Activated CD4-positive, alpha-beta T cell treated with anti-CD3 and anti-CD28 coated beads, Interleukin-2, Interleukin-4, amounts not matched to agents 100 ng/mL and 50 ng/mL, durations not matched to agents 16 hours and 8 hours (primary cell): ENCODE results near the gene ZBTB47.

Experiments
- DNase-seq: peaks from one replicate; pipeline ENCODE4 v3.0.0-alpha.2; 2020; ENCODE audit warnings: low spot score

ZBTB47 gene

GRCh38 chr3:42685363-42685881 lies 31.9 kb downstream of the ZBTB47 start, which contains the start of gene KLHL40:
TSS of gene KLHL40 (plus strand) at chr3:42685537. CDS start at chr3:42685619, 82 bp downstream.
- no peak for DNase-seq

- DNase-seq = no peak
Measured at GRCh38 chr3:42685891-42686820, 32.7 kb downstream of the ZBTB47 start.

GRCh38 chr3:42686832-42687650 lies 33.5 kb downstream of the ZBTB47 start:
- no peak for DNase-seq

GRCh38 chr3:42688016-42688415 lies 34.5 kb downstream of the ZBTB47 start:
- DNase-seq = no peak

GRCh38 chr3:42688487-42689420 lies 35.3 kb downstream of the ZBTB47 start:
- DNase-seq = no peak

GRCh38 chr3:42689421-42690014 lies 36.0 kb downstream of the ZBTB47 start:
- no peak for DNase-seq

- no peak for DNase-seq
Measured at GRCh38 chr3:42690191-42690590, 36.7 kb downstream of the ZBTB47 start.

- no peak for DNase-seq
Measured at GRCh38 chr3:42690766-42691680, 37.5 kb downstream of the ZBTB47 start.

GRCh38 chr3:42691816-42692666 lies 38.5 kb downstream of the ZBTB47 start:
- DNase-seq = no peak

- no peak for DNase-seq
Measured at GRCh38 chr3:42692667-42693529, 39.4 kb downstream of the ZBTB47 start.

GRCh38 chr3:42693530-42693930 lies 40.0 kb downstream of the ZBTB47 start:
- no peak for DNase-seq

GRCh38 chr3:42694366-42694765 lies 40.9 kb downstream of the ZBTB47 start:
- DNase-seq = no peak

GRCh38 chr3:42696356-42697288 lies 43.1 kb downstream of the ZBTB47 start:
- no peak for DNase-seq

GRCh38 chr3:42697289-42698051 lies 44.0 kb downstream of the ZBTB47 start:
- no peak for DNase-seq

- no peak for DNase-seq
Measured at GRCh38 chr3:42698216-42698910, 44.9 kb downstream of the ZBTB47 start.

GRCh38 chr3:42698911-42699230 lies 45.4 kb downstream of the ZBTB47 start:
- peak; percentile 9 for DNase-seq
